SK-N-SH treated with all-trans-retinoic acid at 6 μM for 48 hours (cell line): ENCODE results near the gene TSEN34.
"Not testable (repeated sequence)": the region's sequence is repeated elsewhere in the genome, so short reads cannot be mapped to it uniquely, and the experiment has no call there.

Source experiments
- ATAC-seq: fragments of 200-7000 bp; cut with Tn5 transposase; 3 replicates; pipeline ENCODE4 v1.9.1; 2020; ENCODE audit warnings: mild to moderate bottlenecking, moderate library complexity
- BACH2 ChIP-seq: fragments of 250-450 bp; sonication (Bioruptor Pico); IDR thresholded peaks from 2 replicates; pipeline ENCODE4 v1.9.0; 2021; ENCODE audit warnings: mild to moderate bottlenecking, borderline replicate concordance
- CREB5 ChIP-seq: fragments of 250-450 bp; sonication (Bioruptor Pico); IDR thresholded peaks from 2 replicates; pipeline ENCODE4 v1.5.1; 2020; ENCODE audit warnings: low read depth, mild to moderate bottlenecking, moderate library complexity
- CSDC2 ChIP-seq: fragments of 250-450 bp; sonication (Bioruptor Pico); IDR thresholded peaks from 2 replicates; pipeline ENCODE4 v1.5.0; 2020; ENCODE audit warnings: mild to moderate bottlenecking, moderate library complexity
- ESRRG ChIP-seq: fragments of 250-450 bp; sonication (Bioruptor Pico); IDR thresholded peaks from 2 replicates; pipeline ENCODE4 v1.6.1; 2021; ENCODE audit warnings: mild to moderate bottlenecking
- GLIS3 ChIP-seq: fragments of 250-450 bp; sonication (Bioruptor Pico); IDR thresholded peaks from 2 replicates; pipeline ENCODE4 v1.5.0; 2020; ENCODE audit warnings: mild to moderate bottlenecking, moderate library complexity
- ISL1 ChIP-seq: fragments of 250-450 bp; sonication (Bioruptor Pico); IDR thresholded peaks from 2 replicates; pipeline ENCODE4 v2.1.2; 2022; ENCODE audit warnings: mild to moderate bottlenecking, moderate library complexity
- OSR1 ChIP-seq: fragments of 250-450 bp; sonication (Bioruptor Pico); IDR thresholded peaks from 2 replicates; pipeline ENCODE4 v1.8.0; 2022; ENCODE audit warnings: moderate library complexity, mild to moderate bottlenecking, inconsistent platforms
- PATZ1 ChIP-seq: fragments of 250-450 bp; sonication (Bioruptor Pico); IDR thresholded peaks from 2 replicates; pipeline ENCODE4 v1.8.0; 2020; ENCODE audit warnings: mild to moderate bottlenecking, moderate library complexity, borderline replicate concordance
- POU6F1 ChIP-seq: fragments of 250-450 bp; sonication (Bioruptor Pico); IDR thresholded peaks from 2 replicates; pipeline ENCODE4 v1.8.0; 2021; ENCODE audit warnings: low read depth, mild to moderate bottlenecking, moderate library complexity, borderline replicate concordance
- PPARA ChIP-seq: fragments of 250-450 bp; sonication (Bioruptor Pico); IDR thresholded peaks from 2 replicates; pipeline ENCODE4 v1.5.0; 2020; ENCODE audit warnings: mild to moderate bottlenecking, borderline replicate concordance
- RARB ChIP-seq: fragments of 250-450 bp; sonication (Bioruptor Pico); IDR thresholded peaks from 2 replicates; pipeline ENCODE4 v1.8.0; 2021; ENCODE audit warnings: mild to moderate bottlenecking, moderate library complexity
- SNAI2 ChIP-seq: fragments of 250-450 bp; sonication (Bioruptor Pico); IDR thresholded peaks from 2 replicates; pipeline ENCODE4 v1.5.0; 2020; ENCODE audit warnings: mild to moderate bottlenecking, moderate library complexity
- TCF4 ChIP-seq: fragments of 250-450 bp; sonication (Bioruptor Pico); IDR thresholded peaks from 2 replicates; pipeline ENCODE4 v1.8.0; 2021; ENCODE audit warnings: mild to moderate bottlenecking, moderate library complexity, borderline replicate concordance
- TOX ChIP-seq: fragments of 250-450 bp; sonication (Bioruptor Pico); IDR thresholded peaks from 2 replicates; pipeline ENCODE4 v1.8.0; 2021; ENCODE audit warnings: mild to moderate bottlenecking, moderate library complexity, borderline replicate concordance
- TSHZ2 ChIP-seq: fragments of 250-450 bp; sonication (Bioruptor Pico); IDR thresholded peaks from 2 replicates; pipeline ENCODE4 v1.5.0; 2020; ENCODE audit warnings: mild to moderate bottlenecking, moderate library complexity
- ZC3H10 ChIP-seq: fragments of 250-450 bp; sonication (Bioruptor Pico); IDR thresholded peaks from 2 replicates; pipeline ENCODE4 v1.5.1; 2021; ENCODE audit warnings: mild to moderate bottlenecking, moderate library complexity
- ZFP3 ChIP-seq: fragments of 250-450 bp; sonication (Bioruptor Pico); IDR thresholded peaks from 2 replicates; pipeline ENCODE4 v1.5.0; 2020; ENCODE audit warnings: mild to moderate bottlenecking, moderate library complexity
- ZFP30 ChIP-seq: fragments of 450-650 bp; formaldehyde crosslinking; IDR thresholded peaks from 2 replicates; pipeline ENCODE4 v1.5.0; 2022; ENCODE audit warnings: mild to moderate bottlenecking, moderate library complexity
- ZNF70 ChIP-seq: fragments of 450-650 bp; formaldehyde crosslinking; IDR thresholded peaks from 2 replicates; pipeline ENCODE4 v1.5.0; 2020; ENCODE audit warnings: mild to moderate bottlenecking, moderate library complexity
- ZNF8 ChIP-seq: fragments of 450-650 bp; formaldehyde crosslinking; IDR thresholded peaks from 2 replicates; pipeline ENCODE4 v1.5.0; 2020; ENCODE audit warnings: mild to moderate bottlenecking, moderate library complexity

TSEN34 gene

GRCh38 chr19:54231077-54231931 lies 40.2 kb downstream of the TSEN34 start:
- ATAC-seq: peak; percentile 99
- TF ChIP-seq PATZ1 (CRISPR knock-in tag) (no peak), TCF4 (CRISPR knock-in tag) (no peak), CSDC2 (no peak), ZNF8 (CRISPR knock-in tag) (no peak)

- no peak for TF ChIP-seq PPARA (CRISPR knock-in tag)
- no peak for TF ChIP-seq ZFP30 (CRISPR knock-in tag)
- TF ChIP-seq SNAI2 (CRISPR knock-in tag): no peak
- no peak for TF ChIP-seq RARB (CRISPR knock-in tag)
- TF ChIP-seq POU6F1 (CRISPR knock-in tag): no peak
- TF ChIP-seq GLIS3: no peak
- TF ChIP-seq TSHZ2 (CRISPR knock-in tag): no peak
- TF ChIP-seq CSDC2: no peak
- no peak for TF ChIP-seq PATZ1 (CRISPR knock-in tag)
- TF ChIP-seq TOX (CRISPR knock-in tag): no peak
- no peak for TF ChIP-seq OSR1 (CRISPR knock-in tag)
- no peak for TF ChIP-seq CREB5 (CRISPR knock-in tag)
- TF ChIP-seq ZFP3 (CRISPR knock-in tag): no peak
- no peak for TF ChIP-seq ZC3H10
- TF ChIP-seq ZNF70 (CRISPR knock-in tag): no peak
- no peak for TF ChIP-seq ESRRG (CRISPR knock-in tag)
- TF ChIP-seq ISL1: no peak
- no peak for TF ChIP-seq BACH2
- TF ChIP-seq TCF4 (CRISPR knock-in tag): no peak
Measured at GRCh38 chr19:54233941-54234340, 42.8 kb downstream of the TSEN34 start.

GRCh38 chr19:54239491-54240371 lies 48.6 kb downstream of the TSEN34 start:
- not testable (repeated sequence) for ATAC-seq

More at GRCh38 chr19:54233941-54234340, 42.8 kb downstream of the TSEN34 start:
- no peak for ATAC-seq

GRCh38 chr19:54240372-54241336 lies 49.5 kb downstream of the TSEN34 start:
- ATAC-seq: not testable (repeated sequence)

GRCh38 chr19:54242234-54242633 lies 51.1 kb downstream of the TSEN34 start:
- ATAC-seq: not testable (repeated sequence)

- ATAC-seq: not testable (repeated sequence)
Measured at GRCh38 chr19:54242646-54243045, 51.5 kb downstream of the TSEN34 start, which contains the start of gene LILRA6. TSS of gene LILRA6 (minus strand) at chr19:54242790.

- not testable (repeated sequence) for ATAC-seq
Measured at GRCh38 chr19:54243809-54244208, 52.7 kb downstream of the TSEN34 start.
